Measurements from ENCODE around the gene TMEM52.

Gene TMEM52

DNA sequence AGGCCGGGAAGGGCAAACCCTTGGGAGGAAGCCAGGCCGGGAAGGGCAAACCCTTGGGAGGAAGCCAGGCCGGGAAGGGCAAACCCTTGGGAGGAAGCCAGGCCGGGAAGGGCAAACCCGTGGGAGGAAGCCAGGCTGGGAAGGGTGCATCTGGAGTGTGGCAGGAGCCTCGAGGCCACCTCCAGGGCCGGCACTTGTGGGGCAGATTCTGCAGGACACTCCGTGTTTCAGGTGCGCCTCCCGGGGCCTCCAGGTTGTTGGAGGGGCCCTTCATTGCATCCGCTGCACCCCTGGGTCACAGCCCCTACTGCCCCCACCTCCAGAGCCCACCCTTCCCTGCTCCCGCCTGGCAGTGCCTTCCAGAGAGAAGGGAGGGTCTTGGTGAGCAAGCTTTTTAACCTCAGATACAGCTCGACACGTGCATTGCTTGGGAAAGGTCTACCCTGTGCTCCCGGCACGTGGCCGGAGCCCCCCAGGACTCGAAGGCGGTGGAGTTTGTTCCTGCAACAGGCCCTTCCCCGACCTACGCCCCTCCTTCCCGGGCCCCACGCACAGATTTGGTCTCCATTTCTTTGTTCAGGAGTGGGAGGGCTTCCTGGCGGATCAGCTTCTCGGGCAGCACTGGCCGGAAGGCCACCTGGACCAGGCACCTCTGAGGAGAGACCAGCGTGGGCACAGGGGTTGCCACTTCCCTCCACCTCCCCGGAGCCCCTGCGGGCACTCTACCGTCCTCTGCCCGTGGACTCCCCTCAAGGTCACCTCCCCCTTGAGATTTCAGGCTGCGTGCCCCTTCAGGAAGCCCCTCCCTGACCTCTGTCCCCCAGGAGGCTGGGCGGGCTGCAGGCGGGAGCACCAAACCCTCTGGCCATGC lies 9.4 kb upstream of the TMEM52 start:
- Histone ChIP-seq H3K27ac (no peak overlapping the region), H3K9me3 (no peaks in the 10 kb centered on the region), H3K4me3 (ENCODE audit: low read depth in 1 of 2, low read length in 1 of 2) (no peak overlapping the region), H3K36me3 (no peaks in the 10 kb centered on the region), H3K27me3 (peaks cover 11% of the 10 kb centered on the region), H3K4me1 (ENCODE audit: control insufficient read depth in 1 of 2, insufficient read depth in 1 of 2, low read depth in 1 of 2, low read length in 1 of 2) (no peaks in the 10 kb centered on the region)
- TF ChIP-seq, protein P1, sequence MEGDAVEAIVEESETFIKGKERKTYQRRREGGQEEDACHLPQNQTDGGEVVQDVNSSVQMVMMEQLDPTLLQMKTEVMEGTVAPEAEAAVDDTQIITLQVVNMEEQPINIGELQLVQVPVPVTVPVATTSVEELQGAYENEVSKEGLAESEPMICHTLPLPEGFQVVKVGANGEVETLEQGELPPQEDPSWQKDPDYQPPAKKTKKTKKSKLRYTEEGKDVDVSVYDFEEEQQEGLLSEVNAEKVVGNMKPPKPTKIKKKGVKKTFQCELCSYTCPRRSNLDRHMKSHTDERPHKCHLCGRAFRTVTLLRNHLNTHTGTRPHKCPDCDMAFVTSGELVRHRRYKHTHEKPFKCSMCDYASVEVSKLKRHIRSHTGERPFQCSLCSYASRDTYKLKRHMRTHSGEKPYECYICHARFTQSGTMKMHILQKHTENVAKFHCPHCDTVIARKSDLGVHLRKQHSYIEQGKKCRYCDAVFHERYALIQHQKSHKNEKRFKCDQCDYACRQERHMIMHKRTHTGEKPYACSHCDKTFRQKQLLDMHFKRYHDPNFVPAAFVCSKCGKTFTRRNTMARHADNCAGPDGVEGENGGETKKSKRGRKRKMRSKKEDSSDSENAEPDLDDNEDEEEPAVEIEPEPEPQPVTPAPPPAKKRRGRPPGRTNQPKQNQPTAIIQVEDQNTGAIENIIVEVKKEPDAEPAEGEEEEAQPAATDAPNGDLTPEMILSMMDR (IDR thresholded peaks at IDR 0.05): no peak

DNA sequence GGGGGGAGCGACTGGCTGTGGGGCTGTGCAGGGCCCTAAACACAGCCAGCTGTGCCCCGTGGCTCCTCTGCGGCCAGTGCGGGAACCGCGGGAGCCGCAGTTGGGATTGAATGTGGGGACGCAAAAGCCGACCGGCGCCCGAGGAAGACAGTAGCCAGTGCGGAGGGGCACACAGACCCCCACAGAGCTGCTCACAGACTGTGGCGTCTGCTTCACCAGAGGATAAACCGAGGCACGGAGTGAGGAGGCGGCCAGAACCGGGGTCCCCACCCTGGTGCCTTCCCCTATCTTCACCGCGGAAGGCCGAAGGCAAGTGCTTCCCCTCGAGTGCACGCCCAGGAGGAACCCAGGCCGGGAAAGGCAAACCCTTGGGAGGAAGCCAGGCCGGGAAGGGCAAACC lies 8.7 kb upstream of the TMEM52 start:
- Histone ChIP-seq H3K9me3 (no peaks in the 10 kb centered on the region), H3K4me1 (ENCODE audit: control insufficient read depth in 1 of 2, insufficient read depth in 1 of 2, low read depth in 1 of 2, low read length in 1 of 2) (no peaks in the 10 kb centered on the region), H3K27ac (no peak overlapping the region), H3K27me3 (peaks cover 15% of the 10 kb centered on the region), H3K36me3 (no peaks in the 10 kb centered on the region), H3K4me3 (ENCODE audit: low read depth in 1 of 2, low read length in 1 of 2) (no peak overlapping the region)
- TF ChIP-seq, protein P1 (IDR thresholded peaks at IDR 0.05): no peak

DNA sequence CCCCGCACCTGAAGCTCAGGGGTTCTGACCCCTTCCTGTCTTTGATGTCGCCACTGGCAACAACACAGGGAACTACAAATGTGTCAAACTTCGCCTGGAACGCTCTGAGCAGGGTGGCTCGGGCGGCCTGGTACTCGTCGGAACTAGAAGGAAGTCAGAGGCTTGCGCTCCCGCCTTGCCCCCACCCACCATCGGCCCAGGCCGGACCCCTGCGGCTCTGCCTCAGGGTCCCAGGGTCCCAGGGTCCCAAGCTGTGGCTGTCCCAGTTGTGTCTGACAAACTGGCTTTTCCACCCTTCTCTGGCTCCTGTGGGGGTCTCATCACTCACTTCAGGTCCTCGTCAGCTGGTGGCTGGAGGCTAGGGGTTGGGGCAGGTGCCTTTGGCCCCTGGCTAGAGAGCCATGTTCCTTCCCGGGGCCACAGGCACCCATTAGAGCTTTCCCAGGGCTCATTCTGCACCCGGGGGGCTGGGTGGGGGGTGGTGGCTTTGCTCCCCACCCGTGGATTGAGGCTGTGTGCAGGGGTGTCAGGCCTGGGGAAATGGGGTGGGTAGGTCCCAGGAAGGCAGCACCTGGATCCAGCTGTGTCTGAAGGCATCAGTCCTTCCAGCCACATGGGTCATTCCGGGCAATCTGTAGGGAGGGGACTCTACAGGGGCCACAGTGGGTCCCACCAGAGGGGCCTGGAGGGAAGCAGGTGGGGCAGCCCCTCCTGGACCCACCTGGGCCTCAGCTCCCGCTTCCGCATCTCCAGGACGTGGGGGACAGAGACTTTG lies 8.0 kb upstream of the TMEM52 start:
- no peaks in the 10 kb centered on the region for H3K9me3 ChIP-seq
- TF ChIP-seq, protein P1 (IDR thresholded peaks at IDR 0.05): no peak
- no peak overlapping the region for H3K4me3 ChIP-seq (ENCODE audit: low read depth in 1 of 2, low read length in 1 of 2)
- no peak overlapping the region for H3K27ac ChIP-seq
- H3K27me3 ChIP-seq: peaks cover 18% of the 10 kb centered on the region
- H3K36me3 ChIP-seq: no peaks in the 10 kb centered on the region
- no peaks in the 10 kb centered on the region for H3K4me1 ChIP-seq (ENCODE audit: control insufficient read depth in 1 of 2, insufficient read depth in 1 of 2, low read depth in 1 of 2, low read length in 1 of 2)

DNA sequence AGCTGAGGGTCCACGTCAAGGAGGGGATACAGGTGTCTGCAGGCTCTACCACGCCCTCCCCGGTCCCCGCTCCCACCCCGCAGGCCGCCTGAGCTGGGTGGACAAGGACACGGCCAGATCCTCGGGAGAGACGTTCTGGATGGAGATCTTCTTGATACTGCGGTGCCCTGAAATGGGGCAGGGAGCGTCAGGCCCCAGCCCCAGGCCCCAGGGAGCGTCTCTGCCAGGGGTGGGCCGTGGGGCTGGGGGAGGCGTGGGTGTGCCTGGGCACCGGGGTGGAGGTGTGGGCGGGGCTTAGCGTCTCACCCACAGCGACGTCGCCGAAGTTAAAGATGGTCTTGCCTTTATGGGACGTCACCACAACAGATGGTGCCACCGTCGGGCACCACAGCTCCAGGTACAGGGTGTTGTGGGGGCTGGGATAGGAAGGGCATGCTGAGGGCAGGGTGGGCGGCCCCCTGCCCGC lies 7.3 kb upstream of the TMEM52 start:
- Histone ChIP-seq H3K4me1 (ENCODE audit: control insufficient read depth in 1 of 2, insufficient read depth in 1 of 2, low read depth in 1 of 2, low read length in 1 of 2) (no peaks in the 10 kb centered on the region), H3K36me3 (no peaks in the 10 kb centered on the region), H3K27ac (no peak overlapping the region), H3K9me3 (no peaks in the 10 kb centered on the region), H3K4me3 (ENCODE audit: low read depth in 1 of 2, low read length in 1 of 2) (no peak overlapping the region), H3K27me3 (peaks cover 18% of the 10 kb centered on the region)
- TF ChIP-seq, protein P1 (IDR thresholded peaks at IDR 0.05): no peak

DNA sequence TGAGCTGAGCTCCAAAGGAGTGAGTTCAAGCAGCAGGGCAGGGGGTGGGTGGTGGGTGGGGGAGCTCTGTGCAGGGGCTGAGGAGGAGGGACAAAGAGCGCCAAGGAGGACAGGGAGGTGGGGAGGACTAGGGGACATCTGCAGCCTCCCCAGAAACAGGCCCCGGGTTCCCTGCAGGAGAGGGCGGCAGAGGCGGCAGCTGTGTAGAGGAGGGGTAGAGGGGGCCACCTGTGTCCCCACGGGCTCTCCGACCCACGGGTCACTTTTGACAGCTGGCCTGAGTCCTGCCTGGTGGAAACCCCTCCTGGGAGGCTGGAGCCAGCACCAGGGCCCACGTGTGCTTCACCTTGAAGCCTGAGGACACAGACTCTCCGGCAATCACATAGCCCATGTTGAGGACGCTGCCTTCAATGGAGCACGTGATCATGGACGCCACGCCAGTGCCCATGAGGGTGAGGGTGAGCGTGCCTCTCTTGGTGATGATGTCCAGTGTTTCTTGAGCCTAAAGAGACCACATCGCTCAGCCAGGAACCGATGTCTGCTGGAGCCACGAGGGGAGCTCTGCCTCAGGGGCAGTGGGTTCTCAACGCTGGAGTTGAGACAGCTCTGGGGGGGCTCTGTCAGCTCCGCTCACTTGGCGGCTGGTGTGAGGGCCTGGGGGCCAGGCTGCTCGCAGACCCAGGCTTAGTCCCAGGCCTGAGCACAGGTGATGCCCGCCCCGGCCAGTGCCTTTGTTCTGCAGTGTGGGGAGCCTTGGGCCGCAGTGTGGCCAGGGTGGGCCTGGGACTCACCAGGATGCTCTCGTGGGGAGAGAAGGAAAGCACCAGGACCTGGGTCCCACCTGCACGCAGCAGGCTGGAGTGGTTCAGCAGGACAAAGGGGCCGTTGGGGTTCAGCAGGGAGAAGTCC lies 6.6 kb upstream of the TMEM52 start:
- Histone ChIP-seq H3K4me3 (ENCODE audit: low read depth in 1 of 2, low read length in 1 of 2) (no peak overlapping the region), H3K4me1 (ENCODE audit: control insufficient read depth in 1 of 2, insufficient read depth in 1 of 2, low read depth in 1 of 2, low read length in 1 of 2) (peaks cover 0 to 5% of the 10 kb centered on the region in 2 experiments), H3K9me3 (no peaks in the 10 kb centered on the region), H3K36me3 (no peaks in the 10 kb centered on the region), H3K27me3 (peaks cover 18% of the 10 kb centered on the region), H3K27ac (no peak overlapping the region)
- TF ChIP-seq, protein P1 (IDR thresholded peaks at IDR 0.05): no peak

Data from neutrophil (primary cell).